HG02943 (cell line): ENCODE results near the gene SMIM14.
"Not testable (repeated sequence)": the region's sequence is repeated elsewhere in the genome, so short reads cannot be mapped to it uniquely, and the experiment has no call there.

Experiments used
- ATAC-seq: cut with Tn5 transposase; IDR thresholded peaks from one replicate; pipeline ENCODE4 v1.9.1; 2021; ENCODE audit warnings: mild to moderate bottlenecking, low read depth, moderate library complexity; ENCODE audit not compliant: unreplicated experiment

Gene SMIM14

DNA sequence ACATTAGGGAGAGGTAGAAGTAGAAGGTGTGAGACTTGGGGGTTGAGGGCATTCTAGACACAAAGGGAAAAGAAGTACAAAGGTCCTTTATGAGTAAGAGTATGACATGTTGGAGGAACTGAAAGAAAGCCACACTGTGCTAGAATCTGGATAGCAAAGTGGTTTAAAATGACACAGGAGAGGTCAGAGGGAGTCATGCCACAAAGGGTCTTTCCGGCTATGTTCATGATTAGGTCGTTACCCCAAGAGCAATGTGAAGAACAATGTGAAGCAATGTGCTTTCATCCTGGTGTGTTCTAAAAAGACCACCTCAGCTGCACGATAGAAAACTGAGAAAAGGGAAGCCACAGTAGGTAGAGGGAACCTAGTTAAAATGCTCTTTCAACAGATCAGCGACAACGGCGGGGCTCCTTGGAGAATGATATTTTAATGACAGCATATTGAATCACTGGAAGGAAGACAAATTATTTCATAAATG lies 29.2 kb downstream of the SMIM14 start:
- ATAC-seq = peak; percentile 78

DNA sequence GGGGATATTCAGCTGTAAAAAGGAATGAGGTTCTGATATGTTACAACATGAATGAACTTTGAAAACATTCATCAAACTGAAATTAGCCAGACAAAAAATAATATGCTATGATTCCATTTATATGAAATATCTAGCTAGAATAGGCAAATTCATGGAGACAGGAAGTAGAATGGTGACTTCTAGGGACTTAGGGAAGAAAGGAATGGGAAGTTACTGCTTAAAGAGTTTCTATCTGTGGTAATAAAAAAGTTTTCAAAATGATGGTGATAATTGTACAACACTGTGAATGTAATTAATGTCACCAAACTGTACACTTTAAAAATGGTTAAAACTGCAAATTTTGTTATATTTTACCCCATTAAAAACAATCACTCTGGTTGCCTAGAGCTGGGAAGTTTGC lies 30.2 kb downstream of the SMIM14 start:
- ATAC-seq = no peak

- ATAC-seq = no peak
These were observed 31.9 kb downstream of the SMIM14 start for GRCh38 chr4:39606747-39607146.

- no peak for ATAC-seq
These were observed 40.8 kb downstream of the SMIM14 start for GRCh38 chr4:39597695-39598381.

- no peak for ATAC-seq
These were observed 41.7 kb downstream of the SMIM14 start for GRCh38 chr4:39596971-39597370.

GRCh38 chr4:39591290-39591689 lies 47.4 kb downstream of the SMIM14 start:
- no peak for ATAC-seq

DNA sequence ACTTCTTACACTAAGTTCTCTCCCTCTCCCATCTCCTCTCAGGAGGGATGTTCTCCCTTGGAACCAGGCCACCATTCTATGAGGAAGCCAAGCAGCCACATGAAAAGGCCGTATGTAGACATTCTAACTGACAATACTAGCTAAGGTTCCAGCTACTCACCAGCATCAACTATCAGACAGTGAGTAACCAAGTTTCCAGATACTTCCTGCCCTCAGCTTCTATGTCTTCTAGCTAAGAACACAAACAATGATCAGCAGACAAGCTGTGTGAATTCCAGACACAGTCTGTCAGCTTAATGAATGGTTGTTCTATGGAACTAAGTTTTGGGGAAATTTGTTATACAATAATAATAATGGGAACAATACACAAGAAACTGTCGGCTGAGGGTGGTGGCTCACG lies 50.8 kb downstream of the SMIM14 start:
- ATAC-seq = no peak

GRCh38 chr4:39574946-39575345 lies 63.7 kb downstream of the SMIM14 start:
- ATAC-seq = no peak

- no peak for ATAC-seq
These were observed 67.2 kb downstream of the SMIM14 start for GRCh38 chr4:39571504-39571903.

GRCh38 chr4:39571054-39571453 lies 67.6 kb downstream of the SMIM14 start:
- ATAC-seq = no peak

DNA sequence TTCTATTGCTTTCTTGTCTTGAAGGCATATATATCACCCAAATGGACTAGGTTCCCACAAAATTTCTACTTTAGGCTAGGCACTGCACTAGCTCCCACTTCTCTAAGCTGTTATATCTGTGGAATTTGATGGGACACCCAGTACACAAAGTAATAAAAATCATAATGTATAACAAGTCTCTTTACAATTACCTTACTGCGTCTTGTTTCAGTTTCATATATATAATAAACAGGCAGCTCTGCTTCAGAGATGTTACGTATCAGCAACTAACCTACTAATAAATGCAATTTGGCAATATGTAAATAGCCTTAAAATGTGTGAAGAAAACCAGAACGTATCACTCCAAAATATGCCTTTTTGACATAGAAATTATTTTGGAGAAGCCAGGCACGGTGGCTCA lies 69.5 kb downstream of the SMIM14 start:
- no peak for ATAC-seq

DNA sequence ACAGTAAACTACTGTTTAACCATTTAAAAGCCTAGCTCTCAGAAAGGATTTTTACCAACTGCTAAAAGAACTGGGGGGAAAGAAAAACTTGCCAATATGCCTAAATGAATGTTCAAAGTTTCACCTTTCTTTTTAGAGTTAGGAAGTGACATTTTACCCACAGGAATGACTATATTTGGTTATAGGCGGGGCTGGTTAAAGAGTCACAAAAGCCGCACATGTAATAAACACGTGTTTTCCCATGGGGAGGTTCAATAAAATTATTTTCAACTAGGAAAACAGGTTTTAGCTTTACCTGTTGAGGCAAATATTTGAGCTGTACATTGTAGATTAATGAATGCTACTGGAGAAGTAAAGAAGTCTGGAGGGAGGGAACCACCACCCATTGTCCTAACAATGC lies 69.9 kb downstream of the SMIM14 start:
- no peak for ATAC-seq

- ATAC-seq = no peak
These were observed 72.6 kb downstream of the SMIM14 start for GRCh38 chr4:39565878-39566600.

GRCh38 chr4:39563346-39563847 lies 75.3 kb downstream of the SMIM14 start:
- ATAC-seq = no peak

DNA sequence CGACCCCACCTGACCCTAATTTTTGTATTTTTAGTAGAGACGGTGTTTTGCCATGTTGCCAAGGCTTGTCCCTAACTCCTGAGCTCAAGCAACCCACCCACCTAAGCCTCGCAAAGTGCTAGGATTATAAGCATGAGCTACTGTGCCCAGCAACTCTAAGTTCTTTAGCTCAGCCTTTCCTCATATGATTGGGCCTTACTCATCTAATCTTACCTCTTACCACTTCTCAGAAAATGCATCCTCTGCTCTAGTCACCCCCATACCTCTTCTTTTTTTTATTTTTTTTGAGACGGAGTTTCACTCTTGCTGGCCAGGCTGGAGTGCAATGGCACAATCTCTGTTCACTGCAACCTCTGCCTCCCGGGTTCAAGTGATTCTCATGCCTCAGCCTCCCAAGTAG lies 75.9 kb downstream of the SMIM14 start:
- ATAC-seq = no peak

DNA sequence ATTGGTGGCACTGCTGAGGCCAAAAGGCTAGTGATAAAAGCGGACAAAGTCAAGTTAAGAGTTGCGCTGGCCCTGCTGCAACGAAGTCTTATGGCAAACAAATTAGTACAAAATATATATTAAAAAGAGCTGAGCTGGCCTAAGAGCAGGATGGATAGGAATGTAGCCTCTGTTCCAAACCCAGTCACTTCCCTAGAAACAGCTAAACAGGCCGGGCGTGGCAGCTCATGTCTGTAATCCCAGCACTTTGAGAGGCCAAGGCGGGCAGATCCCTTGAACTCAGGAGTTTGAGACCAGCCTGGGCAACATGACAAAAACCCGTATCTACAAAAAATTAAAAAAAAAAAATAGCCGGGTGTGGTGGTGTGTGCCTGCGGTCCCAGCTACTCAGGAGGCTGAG lies 79.0 kb downstream of the SMIM14 start:
- no peak for ATAC-seq

GRCh38 chr4:39555472-39555871 lies 83.2 kb downstream of the SMIM14 start:
- no peak for ATAC-seq

- no peak for ATAC-seq
These were observed 90.1 kb downstream of the SMIM14 start for GRCh38 chr4:39548425-39549067.

- no peak for ATAC-seq
These were observed 93.9 kb downstream of the SMIM14 start for GRCh38 chr4:39544580-39545315.

GRCh38 chr4:39544080-39544479 lies 94.6 kb downstream of the SMIM14 start:
- not testable (repeated sequence) for ATAC-seq

GRCh38 chr4:39543034-39543433 lies 95.6 kb downstream of the SMIM14 start:
- no peak for ATAC-seq
